H4 (cell line): ENCODE measurements around the gene SLC2A11. TPM values are rescaled to one million over a fixed set of nuclear protein-coding genes. Genes with fewer than 3 reads are reported as not detected.
"Not testable (repeated sequence)": the region's sequence is repeated elsewhere in the genome, so short reads cannot be mapped to it uniquely, and the experiment has no call there.

Experiments used
- DNase-seq: peaks from one replicate; pipeline ENCODE4 v3.0.0-alpha.2; 2015; ENCODE audit warnings: low spot score
- total RNA-seq: library from RNA; depleted of rRNA; stranded (reverse); fragments of >200 nt; shearing (Covaris generic); gene quantifications from 2 replicates; pipeline ENCODE4 v1.2.3, GENCODE V29; 2014

SLC2A11 gene
- total RNA-seq, 1 experiment from 2014 or later = 4.6 TPM

GRCh38 chr22:23847310-23847920, 10.3 kb upstream of the SLC2A11 start:
- DNase-seq = no peak

- no peak for DNase-seq
These were observed 9.4 kb upstream of the SLC2A11 start for GRCh38 chr22:23847991-23848864.

- DNase-seq = peak; percentile 17
These were observed 8.4 kb upstream of the SLC2A11 start for GRCh38 chr22:23849009-23850006.

GRCh38 chr22:23850136-23850611, 7.5 kb upstream of the SLC2A11 start:
- DNase-seq = no peak

GRCh38 chr22:23856721-23857605, 712 bp upstream of the SLC2A11 start:
- no peak for DNase-seq

GRCh38 chr22:23858484-23858815, 775 bp downstream of the SLC2A11 start:
- DNase-seq = no peak

GRCh38 chr22:23859201-23859600, 1.5 kb downstream of the SLC2A11 start:
- no peak for DNase-seq

- not testable (repeated sequence) for DNase-seq
These were observed 2.5 kb downstream of the SLC2A11 start for GRCh38 chr22:23860187-23860586.

GRCh38 chr22:23862103-23862502, 4.4 kb downstream of the SLC2A11 start:
- peak; percentile 24 for DNase-seq

GRCh38 chr22:23864499-23865154, 7.0 kb downstream of the SLC2A11 start:
- DNase-seq = not testable (repeated sequence)

GRCh38 chr22:23868580-23868979, 10.9 kb downstream of the SLC2A11 start:
- DNase-seq = no peak

GRCh38 chr22:23874871-23875270, 17.2 kb downstream of the SLC2A11 start:
- DNase-seq = no peak

GRCh38 chr22:23875801-23876200, 18.1 kb downstream of the SLC2A11 start:
- no peak for DNase-seq

GRCh38 chr22:23877566-23877965, 19.9 kb downstream of the SLC2A11 start:
- DNase-seq = no peak

- DNase-seq = no peak
These were observed 20.5 kb downstream of the SLC2A11 start for GRCh38 chr22:23878219-23878618.

GRCh38 chr22:23882370-23882769, 24.7 kb downstream of the SLC2A11 start:
- DNase-seq = no peak

- no peak for DNase-seq
These were observed 26.0 kb downstream of the SLC2A11 start for GRCh38 chr22:23883658-23884057.

GRCh38 chr22:23884140-23884539, 26.5 kb downstream of the SLC2A11 start:
- no peak for DNase-seq

- DNase-seq = peak; percentile 14
These were observed 31.1 kb downstream of the SLC2A11 start for GRCh38 chr22:23888615-23889401.

- DNase-seq = no peak
These were observed 31.9 kb downstream of the SLC2A11 start for GRCh38 chr22:23889620-23890019.
